ENCODE results near the gene TPRG1L. TPM values are rescaled to one million over a fixed set of nuclear protein-coding genes. Genes with fewer than 3 reads are reported as not detected.

TPRG1L gene
- total RNA-seq, 2 donors from 2014 or later: 8.6 to 24.4 TPM

DNA sequence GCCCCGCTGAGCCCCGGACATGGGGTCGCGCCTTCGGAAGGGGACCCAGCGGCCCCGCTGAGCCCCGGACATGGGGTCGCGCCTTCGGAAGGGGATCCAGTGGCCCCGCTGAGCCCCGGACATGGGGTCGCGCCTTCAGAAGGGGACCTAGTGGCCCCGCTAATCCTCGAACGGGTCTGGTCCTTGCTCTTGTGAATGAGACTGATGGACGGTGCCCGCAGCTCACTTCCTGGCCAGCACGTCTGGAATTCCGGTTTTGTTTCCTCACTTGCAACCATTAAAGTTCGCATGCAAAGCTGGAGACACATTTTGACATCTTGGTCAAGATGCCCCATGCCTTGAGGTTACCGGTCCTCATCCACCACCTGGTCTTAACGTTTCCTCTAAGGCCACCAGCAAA, 19.5 kb downstream of the TPRG1L start:
- H3K27me3 ChIP-seq: no peaks in the 10 kb centered on the region
- DNase-seq (no peak), ATAC-seq (no peak)
- H3K27ac ChIP-seq: no peak overlapping the region
- WGBS, 2 donors: 93 to 95% methylated on average over 7 to 13 of the region's 25 CpGs
- no peaks in the 10 kb centered on the region for H3K9me3 ChIP-seq
- H3K36me3 ChIP-seq (replicated peaks in 1 of 2; ENCODE audit: insufficient read depth in 1 of 2, low read depth in 2 of 2): peaks cover 0 to 6% of the 10 kb centered on the region in 2 donors
- H3K4me1 ChIP-seq: peaks cover 21% of the 10 kb centered on the region
- TF ChIP-seq, protein P1, sequence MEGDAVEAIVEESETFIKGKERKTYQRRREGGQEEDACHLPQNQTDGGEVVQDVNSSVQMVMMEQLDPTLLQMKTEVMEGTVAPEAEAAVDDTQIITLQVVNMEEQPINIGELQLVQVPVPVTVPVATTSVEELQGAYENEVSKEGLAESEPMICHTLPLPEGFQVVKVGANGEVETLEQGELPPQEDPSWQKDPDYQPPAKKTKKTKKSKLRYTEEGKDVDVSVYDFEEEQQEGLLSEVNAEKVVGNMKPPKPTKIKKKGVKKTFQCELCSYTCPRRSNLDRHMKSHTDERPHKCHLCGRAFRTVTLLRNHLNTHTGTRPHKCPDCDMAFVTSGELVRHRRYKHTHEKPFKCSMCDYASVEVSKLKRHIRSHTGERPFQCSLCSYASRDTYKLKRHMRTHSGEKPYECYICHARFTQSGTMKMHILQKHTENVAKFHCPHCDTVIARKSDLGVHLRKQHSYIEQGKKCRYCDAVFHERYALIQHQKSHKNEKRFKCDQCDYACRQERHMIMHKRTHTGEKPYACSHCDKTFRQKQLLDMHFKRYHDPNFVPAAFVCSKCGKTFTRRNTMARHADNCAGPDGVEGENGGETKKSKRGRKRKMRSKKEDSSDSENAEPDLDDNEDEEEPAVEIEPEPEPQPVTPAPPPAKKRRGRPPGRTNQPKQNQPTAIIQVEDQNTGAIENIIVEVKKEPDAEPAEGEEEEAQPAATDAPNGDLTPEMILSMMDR (IDR thresholded peaks at IDR 0.05): no peak
- TF ChIP-seq POLR2A (IDR thresholded peaks at IDR 0.05): no peak
- intact Hi-C loops (cut with DNase I): no loop called here
- no peak overlapping the region for H3K4me3 ChIP-seq

DNA sequence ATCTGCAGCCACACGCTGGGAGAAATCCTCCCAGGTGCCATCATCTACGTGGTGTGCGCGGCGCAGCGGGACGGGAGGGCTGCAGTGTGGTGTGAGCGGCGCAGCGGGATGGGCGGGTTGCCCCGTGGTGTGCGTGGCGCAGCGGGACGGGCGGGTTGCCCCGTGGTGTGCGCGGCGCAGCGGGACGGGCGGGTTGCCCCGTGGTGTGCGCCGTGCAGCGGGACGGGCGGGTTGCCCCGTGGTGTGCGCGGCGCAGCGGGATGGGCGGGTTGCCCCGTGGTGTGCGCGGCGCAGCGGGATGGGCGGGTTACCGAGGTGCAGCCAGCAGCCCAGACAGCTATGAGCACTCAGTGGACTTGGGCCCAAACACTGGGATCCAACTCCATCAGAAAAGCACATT, 20.4 kb downstream of the TPRG1L start:
- DNase-seq: no peak

DNA sequence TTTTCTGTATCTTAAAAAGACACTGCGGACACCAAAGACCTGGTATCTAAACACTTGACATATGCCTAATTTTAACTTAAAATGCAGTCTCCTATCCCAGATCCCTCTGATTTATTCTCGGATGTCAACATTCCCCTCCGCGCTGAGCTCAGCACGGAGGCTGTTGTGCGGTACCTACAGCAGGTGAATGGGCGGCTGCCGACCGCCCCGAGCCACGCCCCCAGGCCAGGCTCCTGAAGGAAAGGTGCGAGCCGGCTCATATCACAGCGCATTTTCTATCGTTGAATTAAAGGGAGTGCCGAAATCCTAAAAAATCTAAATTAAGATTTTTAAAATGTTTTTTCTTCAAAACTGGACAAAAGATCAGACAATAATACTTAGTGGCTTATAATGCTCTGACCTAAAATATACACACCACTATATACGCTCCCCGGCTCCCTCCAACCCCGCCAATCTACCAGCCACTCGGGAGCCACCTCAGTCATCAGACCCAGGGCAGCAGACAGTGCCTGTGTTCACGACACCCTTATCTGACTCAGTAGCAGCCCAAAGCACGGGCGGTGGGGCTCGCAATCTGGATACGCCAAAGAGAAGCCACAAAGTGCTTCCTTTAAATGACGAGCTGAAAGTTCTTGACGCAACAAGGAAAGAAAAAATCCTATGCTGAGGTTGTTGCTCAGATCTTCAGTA, 21.0 kb downstream of the TPRG1L start:
- Histone ChIP-seq H3K9me3 (no peaks in the 10 kb centered on the region), H3K36me3 (replicated peaks in 1 of 2; ENCODE audit: insufficient read depth in 1 of 2, low read depth in 2 of 2) (peaks cover 0 to 3% of the 10 kb centered on the region in 2 donors), H3K4me1 (peaks cover 27% of the 10 kb centered on the region), H3K27ac (no peak overlapping the region), H3K27me3 (peaks cover 0 to 4% of the 10 kb centered on the region in 2 donors), H3K4me3 (no peak overlapping the region)
- intact Hi-C loops (cut with DNase I): no loop called here
- no peak for ATAC-seq
- WGBS, 2 donors: 92 to 93% methylated on average over 27 of the region's 27 CpGs
- TF ChIP-seq, protein P1 (IDR thresholded peaks at IDR 0.05): no peak
- TF ChIP-seq POLR2A (IDR thresholded peaks at IDR 0.05): no peak
- no peak for DNase-seq

More for the DNA sequence above, 20.4 kb downstream of the TPRG1L start:
- H3K36me3 ChIP-seq (replicated peaks in 1 of 2; ENCODE audit: insufficient read depth in 1 of 2, low read depth in 2 of 2): peaks cover 0 to 3% of the 10 kb centered on the region in 2 donors
- TF ChIP-seq, protein P1 (IDR thresholded peaks at IDR 0.05): no peak
- TF ChIP-seq POLR2A (IDR thresholded peaks at IDR 0.05): no peak
- peaks cover 23% of the 10 kb centered on the region for H3K4me1 ChIP-seq
- no peaks in the 10 kb centered on the region for H3K9me3 ChIP-seq
- H3K4me3 ChIP-seq: no peak overlapping the region
- H3K27me3 ChIP-seq: no peaks in the 10 kb centered on the region
- WGBS, 2 donors: 92 to 96% methylated on average over 22 to 38 of the region's 43 CpGs
- no peak overlapping the region for H3K27ac ChIP-seq
- no peak for ATAC-seq
- intact Hi-C loops (cut with DNase I): no loop called here

DNA sequence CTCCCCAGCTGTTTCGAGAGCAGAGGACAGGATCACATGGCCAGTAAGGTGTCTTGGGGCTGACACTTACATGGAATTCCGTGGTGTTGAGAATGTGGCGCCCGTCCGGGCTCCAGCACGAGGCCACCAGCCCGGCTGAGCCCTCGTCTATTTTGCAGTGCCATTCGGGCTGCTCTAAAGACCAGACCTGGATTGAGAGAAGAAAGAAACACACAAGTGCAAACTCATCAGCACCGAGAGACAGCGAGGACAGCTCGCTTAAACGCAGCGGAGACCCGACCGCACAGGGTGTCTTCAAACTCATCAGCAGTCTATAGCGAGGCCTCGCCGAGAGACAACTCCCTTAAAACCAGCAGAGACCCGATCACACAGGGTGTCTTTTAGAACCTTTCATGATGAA, 21.8 kb downstream of the TPRG1L start:
- TF ChIP-seq POLR2A (IDR thresholded peaks at IDR 0.05): no peak
- TF ChIP-seq, protein P1 (IDR thresholded peaks at IDR 0.05): no peak
- intact Hi-C loops (cut with DNase I): no loop called here
- ATAC-seq (no peak), DNase-seq (no peak)
- peaks cover 0 to 12% of the 10 kb centered on the region in 2 donors for H3K27me3 ChIP-seq
- H3K36me3 ChIP-seq (replicated peaks in 1 of 2; ENCODE audit: insufficient read depth in 1 of 2, low read depth in 2 of 2): peaks cover 0 to 3% of the 10 kb centered on the region in 2 donors
- H3K4me3 ChIP-seq: no peak overlapping the region
- peaks cover 35% of the 10 kb centered on the region for H3K4me1 ChIP-seq
- H3K27ac ChIP-seq: no peak overlapping the region
- no peaks in the 10 kb centered on the region for H3K9me3 ChIP-seq
- 90 to 96% methylated on average over 13 to 20 of the region's 20 CpGs for WGBS, 2 donors

All from body of pancreas (tissue), 4 donors.